Measurements from ENCODE around the gene SPG7.

SPG7 gene

GRCh38 chr16:89555780-89556179, 47.6 kb downstream of the SPG7 start:
- H3K4ac ChIP-seq (ENCODE audit: low read length), result no peak overlapping the region
- H3K23ac ChIP-seq (ENCODE audit: low read depth, low read length, poor library complexity), result peak overlapping the region; percentile 53
- no peak overlapping the region for H2BK120ac ChIP-seq (ENCODE audit: low read depth, low read length)
- H3K18ac ChIP-seq (ENCODE audit: low read length), result no peak overlapping the region
- peaks cover 4 to 5% of the 10 kb centered on the region in 2 donors for H3K4me1 ChIP-seq (ENCODE audit: control insufficient read depth in 2 of 2, insufficient read depth in 1 of 2, low read depth in 1 of 2, low read length in 2 of 2)
- H2BK15ac ChIP-seq (ENCODE audit: low read length), result no peak overlapping the region
- H3K36me3 ChIP-seq (replicated peaks in 1 of 2; ENCODE audit: control insufficient read depth in 2 of 2, insufficient read depth in 2 of 2, low read length in 2 of 2), result peaks cover 33 to 73% of the 10 kb centered on the region in 2 donors
- H3K4me2 ChIP-seq (ENCODE audit: insufficient read depth, low read length, poor library complexity, severe bottlenecking), result no peak overlapping the region
- no peaks in the 10 kb centered on the region for H3K27me3 ChIP-seq (ENCODE audit: control insufficient read depth in 3 of 3, insufficient read depth in 3 of 3, low read depth in 1 of 3, low read length in 3 of 3)
- H2BK5ac ChIP-seq (ENCODE audit: low read length), result peak overlapping the region; percentile 42
- H2AK5ac ChIP-seq (ENCODE audit: low read depth, low read length), result no peak overlapping the region
- no peak overlapping the region for H3K27ac ChIP-seq (replicated peaks; ENCODE audit: low read length)
- H3K14ac ChIP-seq (ENCODE audit: low read length), result peak overlapping the region; percentile 21
- H4K91ac ChIP-seq (ENCODE audit: low read depth, low read length, poor library complexity), result no peak overlapping the region
- H2BK12ac ChIP-seq (ENCODE audit: low read length), result no peak overlapping the region
- WGBS, 2 donors (ENCODE audit: extremely low coverage in 2 of 2, insufficient read length in 2 of 2, insufficient replicate concordance in 1 of 2), result no CpG with 5 or more reads among the region's 13 CpGs
- peak overlapping the region in 1 of 2 donors; percentile 47 for H3K4me3 ChIP-seq (ENCODE audit: low read length in 2 of 2)
- H3K9ac ChIP-seq (ENCODE audit: low read depth, low read length, poor library complexity), result no peak overlapping the region
- peaks cover 0 to 2% of the 10 kb centered on the region in 2 donors for H3K9me3 ChIP-seq (replicated peaks in 1 of 2; ENCODE audit: control insufficient read depth in 2 of 2, insufficient read depth in 1 of 2, low read depth in 1 of 2, low read length in 2 of 2)
- DNase-seq (ENCODE audit: low spot score), result no peak
- peaks cover 4% of the 10 kb centered on the region for H3K79me1 ChIP-seq (ENCODE audit: low read depth, low read length)
- no peak overlapping the region for H2AFZ ChIP-seq (ENCODE audit: low read length)
- H4K8ac ChIP-seq (ENCODE audit: low read depth, low read length), result no peak overlapping the region

GRCh38 chr16:89556750-89557689, 48.8 kb downstream of the SPG7 start:
- Histone ChIP-seq H3K9ac (ENCODE audit: low read depth, low read length, poor library complexity) (no peak overlapping the region), H2BK5ac (ENCODE audit: low read length) (no peak overlapping the region), H3K79me1 (ENCODE audit: low read depth, low read length) (peaks cover 9% of the 10 kb centered on the region), H2BK12ac (ENCODE audit: low read length) (no peak overlapping the region), H2BK15ac (ENCODE audit: low read length) (no peak overlapping the region), H3K14ac (ENCODE audit: low read length) (no peak overlapping the region), H4K8ac (ENCODE audit: low read depth, low read length) (no peak overlapping the region), H3K4me2 (ENCODE audit: insufficient read depth, low read length, poor library complexity, severe bottlenecking) (no peak overlapping the region), H3K4ac (ENCODE audit: low read length) (no peak overlapping the region), H3K18ac (ENCODE audit: low read length) (no peak overlapping the region), H4K91ac (ENCODE audit: low read depth, low read length, poor library complexity) (no peak overlapping the region), H3K36me3 (replicated peaks in 1 of 2; ENCODE audit: control insufficient read depth in 2 of 2, insufficient read depth in 2 of 2, low read length in 2 of 2) (peaks cover 35 to 73% of the 10 kb centered on the region in 2 donors), H3K4me3 (ENCODE audit: low read length in 2 of 2) (no peak overlapping the region), H3K23ac (ENCODE audit: low read depth, low read length, poor library complexity) (no peak overlapping the region), H3K9me3 (replicated peaks in 1 of 2; ENCODE audit: control insufficient read depth in 2 of 2, insufficient read depth in 1 of 2, low read depth in 1 of 2, low read length in 2 of 2) (no peaks in the 10 kb centered on the region), H3K4me1 (ENCODE audit: control insufficient read depth in 2 of 2, insufficient read depth in 1 of 2, low read depth in 1 of 2, low read length in 2 of 2) (peaks cover 9 to 13% of the 10 kb centered on the region in 2 donors), H2AFZ (ENCODE audit: low read length) (no peak overlapping the region), H2AK5ac (ENCODE audit: low read depth, low read length) (no peak overlapping the region), H3K27me3 (ENCODE audit: control insufficient read depth in 3 of 3, insufficient read depth in 3 of 3, low read depth in 1 of 3, low read length in 3 of 3) (no peaks in the 10 kb centered on the region), H2BK120ac (ENCODE audit: low read depth, low read length) (no peak overlapping the region), H3K27ac (replicated peaks; ENCODE audit: low read length) (peak overlapping the region; percentile 41)
- peak; percentile 81 for DNase-seq (ENCODE audit: low spot score)
- no CpG with 5 or more reads among the region's 34 CpGs for WGBS, 2 donors (ENCODE audit: extremely low coverage in 2 of 2, insufficient read length in 2 of 2, insufficient replicate concordance in 1 of 2)

GRCh38 chr16:89557690-89558490, 49.7 kb downstream of the SPG7 start:
- Histone ChIP-seq H2BK12ac (ENCODE audit: low read length) (no peak overlapping the region), H2BK15ac (ENCODE audit: low read length) (no peak overlapping the region), H3K4me3 (ENCODE audit: low read length in 2 of 2) (no peak overlapping the region), H3K27me3 (ENCODE audit: control insufficient read depth in 3 of 3, insufficient read depth in 3 of 3, low read depth in 1 of 3, low read length in 3 of 3) (no peaks in the 10 kb centered on the region), H3K9ac (ENCODE audit: low read depth, low read length, poor library complexity) (no peak overlapping the region), H4K91ac (ENCODE audit: low read depth, low read length, poor library complexity) (no peak overlapping the region), H2AK5ac (ENCODE audit: low read depth, low read length) (peak overlapping the region; percentile 63), H3K36me3 (replicated peaks in 1 of 2; ENCODE audit: control insufficient read depth in 2 of 2, insufficient read depth in 2 of 2, low read length in 2 of 2) (peaks cover 38 to 73% of the 10 kb centered on the region in 2 donors), H3K79me1 (ENCODE audit: low read depth, low read length) (peaks cover 9% of the 10 kb centered on the region), H3K23ac (ENCODE audit: low read depth, low read length, poor library complexity) (no peak overlapping the region), H2BK120ac (ENCODE audit: low read depth, low read length) (no peak overlapping the region), H3K9me3 (replicated peaks in 1 of 2; ENCODE audit: control insufficient read depth in 2 of 2, insufficient read depth in 1 of 2, low read depth in 1 of 2, low read length in 2 of 2) (no peaks in the 10 kb centered on the region), H3K18ac (ENCODE audit: low read length) (no peak overlapping the region), H3K4me2 (ENCODE audit: insufficient read depth, low read length, poor library complexity, severe bottlenecking) (no peak overlapping the region), H2BK5ac (ENCODE audit: low read length) (no peak overlapping the region), H3K27ac (replicated peaks; ENCODE audit: low read length) (no peak overlapping the region), H3K4me1 (ENCODE audit: control insufficient read depth in 2 of 2, insufficient read depth in 1 of 2, low read depth in 1 of 2, low read length in 2 of 2) (peaks cover 11 to 17% of the 10 kb centered on the region in 2 donors), H2AFZ (ENCODE audit: low read length) (no peak overlapping the region), H3K4ac (ENCODE audit: low read length) (no peak overlapping the region), H4K8ac (ENCODE audit: low read depth, low read length) (no peak overlapping the region), H3K14ac (ENCODE audit: low read length) (no peak overlapping the region)
- no CpG with 5 or more reads among the region's 19 CpGs for WGBS, 2 donors (ENCODE audit: extremely low coverage in 2 of 2, insufficient read length in 2 of 2, insufficient replicate concordance in 1 of 2)
- no peak for DNase-seq (ENCODE audit: low spot score)
